ENCODE data around the gene DLEC1. TPM values are rescaled to one million over a fixed set of nuclear protein-coding genes. Genes with fewer than 3 reads are reported as not detected.

DLEC1 gene
- polyA plus RNA-seq, 1 donor from 2014 or later: 0.25 TPM

DNA sequence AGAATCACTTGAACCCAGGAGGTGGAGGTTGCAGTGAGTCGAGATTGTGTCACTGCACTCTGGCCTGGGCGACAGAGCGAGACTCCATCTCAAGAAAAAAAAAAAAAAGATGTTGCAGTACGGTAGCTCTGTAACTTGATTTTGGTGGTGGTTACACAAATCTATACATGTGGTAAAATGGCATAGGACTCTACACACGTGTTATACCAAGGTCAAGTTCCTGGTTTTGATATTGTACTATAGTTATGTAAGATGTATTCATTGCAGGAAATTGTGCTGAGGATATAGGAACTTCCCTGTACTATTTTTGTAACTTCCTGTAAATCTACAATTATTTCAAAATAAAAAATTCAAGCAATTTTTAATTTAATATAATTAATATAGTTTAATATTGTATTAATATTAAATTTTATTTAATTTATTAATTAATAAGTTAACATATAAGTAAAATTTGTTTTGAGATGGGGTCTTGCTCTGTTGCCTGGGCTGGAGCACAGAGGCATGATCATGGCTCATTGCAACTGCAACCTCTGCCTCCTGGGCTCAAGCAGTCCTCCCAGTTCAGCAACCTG is 109.4 kb downstream of the DLEC1 start:
- TF ChIP-seq TAF1 (IDR thresholded peaks at IDR 0.05; ENCODE audit: low read depth) (no peak), EP300 (conservative IDR thresholded peaks at IDR 0.05; ENCODE audit: poor library complexity, severe bottlenecking) (no peak), EZH2 (IDR thresholded peaks at IDR 0.05; ENCODE audit: borderline replicate concordance, insufficient read depth, low read length, poor library complexity, severe bottlenecking) (no peak), SMC3 (conservative IDR thresholded peaks at IDR 0.05; ENCODE audit: poor library complexity) (no peak), POLR2AphosphoS5 (IDR thresholded peaks at IDR 0.05) (no peak), MXI1 (conservative IDR thresholded peaks at IDR 0.05; ENCODE audit: poor library complexity, severe bottlenecking) (no peak), RAD21 (conservative IDR thresholded peaks at IDR 0.05) (no peak)
- TF ChIP-seq, protein P1, sequence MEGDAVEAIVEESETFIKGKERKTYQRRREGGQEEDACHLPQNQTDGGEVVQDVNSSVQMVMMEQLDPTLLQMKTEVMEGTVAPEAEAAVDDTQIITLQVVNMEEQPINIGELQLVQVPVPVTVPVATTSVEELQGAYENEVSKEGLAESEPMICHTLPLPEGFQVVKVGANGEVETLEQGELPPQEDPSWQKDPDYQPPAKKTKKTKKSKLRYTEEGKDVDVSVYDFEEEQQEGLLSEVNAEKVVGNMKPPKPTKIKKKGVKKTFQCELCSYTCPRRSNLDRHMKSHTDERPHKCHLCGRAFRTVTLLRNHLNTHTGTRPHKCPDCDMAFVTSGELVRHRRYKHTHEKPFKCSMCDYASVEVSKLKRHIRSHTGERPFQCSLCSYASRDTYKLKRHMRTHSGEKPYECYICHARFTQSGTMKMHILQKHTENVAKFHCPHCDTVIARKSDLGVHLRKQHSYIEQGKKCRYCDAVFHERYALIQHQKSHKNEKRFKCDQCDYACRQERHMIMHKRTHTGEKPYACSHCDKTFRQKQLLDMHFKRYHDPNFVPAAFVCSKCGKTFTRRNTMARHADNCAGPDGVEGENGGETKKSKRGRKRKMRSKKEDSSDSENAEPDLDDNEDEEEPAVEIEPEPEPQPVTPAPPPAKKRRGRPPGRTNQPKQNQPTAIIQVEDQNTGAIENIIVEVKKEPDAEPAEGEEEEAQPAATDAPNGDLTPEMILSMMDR (IDR thresholded peaks at IDR 0.05; ENCODE audit: poor library complexity, severe bottlenecking): no peak
- TF ChIP-seq, protein P2, sequence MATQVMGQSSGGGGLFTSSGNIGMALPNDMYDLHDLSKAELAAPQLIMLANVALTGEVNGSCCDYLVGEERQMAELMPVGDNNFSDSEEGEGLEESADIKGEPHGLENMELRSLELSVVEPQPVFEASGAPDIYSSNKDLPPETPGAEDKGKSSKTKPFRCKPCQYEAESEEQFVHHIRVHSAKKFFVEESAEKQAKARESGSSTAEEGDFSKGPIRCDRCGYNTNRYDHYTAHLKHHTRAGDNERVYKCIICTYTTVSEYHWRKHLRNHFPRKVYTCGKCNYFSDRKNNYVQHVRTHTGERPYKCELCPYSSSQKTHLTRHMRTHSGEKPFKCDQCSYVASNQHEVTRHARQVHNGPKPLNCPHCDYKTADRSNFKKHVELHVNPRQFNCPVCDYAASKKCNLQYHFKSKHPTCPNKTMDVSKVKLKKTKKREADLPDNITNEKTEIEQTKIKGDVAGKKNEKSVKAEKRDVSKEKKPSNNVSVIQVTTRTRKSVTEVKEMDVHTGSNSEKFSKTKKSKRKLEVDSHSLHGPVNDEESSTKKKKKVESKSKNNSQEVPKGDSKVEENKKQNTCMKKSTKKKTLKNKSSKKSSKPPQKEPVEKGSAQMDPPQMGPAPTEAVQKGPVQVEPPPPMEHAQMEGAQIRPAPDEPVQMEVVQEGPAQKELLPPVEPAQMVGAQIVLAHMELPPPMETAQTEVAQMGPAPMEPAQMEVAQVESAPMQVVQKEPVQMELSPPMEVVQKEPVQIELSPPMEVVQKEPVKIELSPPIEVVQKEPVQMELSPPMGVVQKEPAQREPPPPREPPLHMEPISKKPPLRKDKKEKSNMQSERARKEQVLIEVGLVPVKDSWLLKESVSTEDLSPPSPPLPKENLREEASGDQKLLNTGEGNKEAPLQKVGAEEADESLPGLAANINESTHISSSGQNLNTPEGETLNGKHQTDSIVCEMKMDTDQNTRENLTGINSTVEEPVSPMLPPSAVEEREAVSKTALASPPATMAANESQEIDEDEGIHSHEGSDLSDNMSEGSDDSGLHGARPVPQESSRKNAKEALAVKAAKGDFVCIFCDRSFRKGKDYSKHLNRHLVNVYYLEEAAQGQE (IDR thresholded peaks at IDR 0.05; ENCODE audit: borderline replicate concordance): no peak
- no peaks in the 10 kb centered on the region for H3K79me2 ChIP-seq (replicated peaks; ENCODE audit: insufficient read depth, low read length)
- H3K36me3 ChIP-seq (ENCODE audit: insufficient read depth, low read length): no peaks in the 10 kb centered on the region
- no peak overlapping the region for H3K4me3 ChIP-seq (ENCODE audit: low read length)
- H3K9me2 ChIP-seq (ENCODE audit: insufficient read depth, low read length): no peaks in the 10 kb centered on the region
- no peak overlapping the region for H2AFZ ChIP-seq (ENCODE audit: low read depth, low read length)
- no peaks in the 10 kb centered on the region for H3K27me3 ChIP-seq (ENCODE audit: insufficient read depth, low read depth, low read length)
- H3F3A ChIP-seq (ENCODE audit: insufficient read depth, low read length, poor library complexity, severe bottlenecking): no peaks in the 10 kb centered on the region
- no peak overlapping the region for H3K9ac ChIP-seq (ENCODE audit: low read length)
- H4K20me1 ChIP-seq (ENCODE audit: insufficient read depth): no peaks in the 10 kb centered on the region
- no peaks in the 10 kb centered on the region for H3K9me3 ChIP-seq (ENCODE audit: low read length)
- H3K4me2 ChIP-seq (ENCODE audit: low read length): no peak overlapping the region
- no peak overlapping the region for H3K27ac ChIP-seq (ENCODE audit: low read length)

DNA sequence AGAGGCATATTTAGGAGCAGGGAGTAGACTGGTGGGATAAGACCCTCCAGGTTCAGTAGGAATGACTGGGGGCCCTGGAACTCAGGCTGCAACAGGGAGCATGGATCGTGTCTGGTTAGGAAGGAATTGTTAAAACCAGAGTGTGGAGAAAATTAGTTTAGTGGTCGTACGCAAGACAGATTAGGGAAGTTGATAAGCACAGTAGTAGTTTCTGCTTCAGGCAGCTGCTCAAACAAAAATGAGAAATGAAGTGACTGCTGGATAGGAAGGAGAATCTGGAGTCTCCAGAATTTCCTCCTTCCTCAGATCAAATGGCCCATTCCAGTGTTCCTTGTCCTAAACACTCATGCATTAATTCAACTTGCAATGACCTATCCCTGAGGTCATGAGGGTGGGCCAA is 110.7 kb downstream of the DLEC1 start:
- Histone ChIP-seq H3K9ac (ENCODE audit: low read length) (no peak overlapping the region), H3K27ac (ENCODE audit: low read length) (no peak overlapping the region), H4K20me1 (ENCODE audit: insufficient read depth) (no peaks in the 10 kb centered on the region), H3K79me2 (replicated peaks; ENCODE audit: insufficient read depth, low read length) (no peaks in the 10 kb centered on the region), H3K27me3 (ENCODE audit: insufficient read depth, low read depth, low read length) (no peaks in the 10 kb centered on the region), H3K4me2 (ENCODE audit: low read length) (no peak overlapping the region), H3K4me3 (ENCODE audit: low read length) (no peak overlapping the region), H2AFZ (ENCODE audit: low read depth, low read length) (no peak overlapping the region), H3K36me3 (ENCODE audit: insufficient read depth, low read length) (no peaks in the 10 kb centered on the region), H3F3A (ENCODE audit: insufficient read depth, low read length, poor library complexity, severe bottlenecking) (no peaks in the 10 kb centered on the region), H3K9me2 (ENCODE audit: insufficient read depth, low read length) (no peaks in the 10 kb centered on the region), H3K9me3 (ENCODE audit: low read length) (no peaks in the 10 kb centered on the region)
- TF ChIP-seq EP300 (conservative IDR thresholded peaks at IDR 0.05; ENCODE audit: poor library complexity, severe bottlenecking) (no peak), MXI1 (conservative IDR thresholded peaks at IDR 0.05; ENCODE audit: poor library complexity, severe bottlenecking) (no peak), SMC3 (conservative IDR thresholded peaks at IDR 0.05; ENCODE audit: poor library complexity) (no peak), EZH2 (IDR thresholded peaks at IDR 0.05; ENCODE audit: borderline replicate concordance, insufficient read depth, low read length, poor library complexity, severe bottlenecking) (no peak), POLR2AphosphoS5 (IDR thresholded peaks at IDR 0.05) (no peak), RAD21 (conservative IDR thresholded peaks at IDR 0.05) (no peak), TAF1 (IDR thresholded peaks at IDR 0.05; ENCODE audit: low read depth) (no peak)
- TF ChIP-seq, protein P1 (IDR thresholded peaks at IDR 0.05; ENCODE audit: poor library complexity, severe bottlenecking): no peak
